Stomach (tissue), 4 donors: Measurements from ENCODE around the gene POLR2L.

Experiments
- POLR2A ChIP-seq, 4 donors: fragments of 450-650 bp; IDR thresholded peaks; one replicate each; pipeline ENCODE4 v1.6.1; 2016; ENCODE audit warnings: antibody characterized with exemption in 4 of 4, control low read depth in 2 of 4, mild to moderate bottlenecking in 1 of 4, moderate library complexity in 1 of 4
- TF ChIP-seq, protein P1 (sequence below), 7 experiments: fragments of 450-650 bp in 4 of 7; fragments of 200-600 bp in 3 of 7; sonication (generic) in 3 of 7; IDR thresholded peaks; one replicate each; pipeline ENCODE4 v1.5.1; 2016 to 2019; ENCODE audit warnings: antibody characterized with exemption in 7 of 7, control low read depth in 2 of 7, mild to moderate bottlenecking in 1 of 7

DNA sequence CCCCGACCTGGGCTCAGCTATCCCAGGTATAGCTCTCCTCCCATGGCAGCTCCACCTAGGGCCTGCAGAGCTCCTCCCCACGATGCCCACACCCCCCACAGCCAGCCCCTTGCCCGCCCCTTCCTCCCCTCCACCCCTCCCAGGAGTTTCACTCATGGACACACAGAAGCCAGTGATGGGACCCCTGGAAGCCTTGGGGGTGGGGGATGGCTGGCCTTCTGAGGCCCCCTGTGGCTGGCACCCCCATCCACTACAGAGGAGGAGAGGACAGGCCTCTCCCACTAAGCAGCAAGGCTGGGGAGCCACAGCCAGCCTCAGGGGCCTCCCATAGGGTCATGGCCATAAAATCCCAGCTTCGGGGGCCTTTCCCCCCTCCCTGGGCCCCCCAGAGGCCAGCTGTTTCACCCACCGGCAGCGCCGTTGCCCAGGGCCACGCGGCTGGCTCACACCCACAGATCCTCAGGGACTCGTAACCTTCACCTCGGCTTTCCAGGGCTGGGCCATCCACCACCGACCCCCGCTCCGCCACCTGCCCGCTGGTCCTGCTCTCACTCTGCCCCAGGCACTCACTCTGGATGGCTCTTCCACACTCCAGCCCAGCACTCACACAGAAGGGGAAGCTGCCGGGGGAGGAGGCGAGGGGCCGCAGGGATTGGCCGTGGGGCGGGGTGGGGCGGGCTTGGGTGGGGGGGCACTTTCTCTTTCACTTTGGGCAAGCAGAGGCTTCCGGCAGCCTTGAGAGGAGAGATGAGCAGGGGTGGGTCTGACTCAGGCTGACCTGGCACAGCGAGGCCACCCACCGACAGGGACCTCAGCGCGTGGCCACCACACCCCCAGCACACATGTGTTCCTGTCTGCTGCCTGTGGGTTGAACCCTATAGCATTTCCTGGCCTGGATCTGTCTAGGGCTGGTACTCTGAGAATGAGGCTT lies 46.4 kb downstream of the POLR2L start:
- TF ChIP-seq, protein P1, sequence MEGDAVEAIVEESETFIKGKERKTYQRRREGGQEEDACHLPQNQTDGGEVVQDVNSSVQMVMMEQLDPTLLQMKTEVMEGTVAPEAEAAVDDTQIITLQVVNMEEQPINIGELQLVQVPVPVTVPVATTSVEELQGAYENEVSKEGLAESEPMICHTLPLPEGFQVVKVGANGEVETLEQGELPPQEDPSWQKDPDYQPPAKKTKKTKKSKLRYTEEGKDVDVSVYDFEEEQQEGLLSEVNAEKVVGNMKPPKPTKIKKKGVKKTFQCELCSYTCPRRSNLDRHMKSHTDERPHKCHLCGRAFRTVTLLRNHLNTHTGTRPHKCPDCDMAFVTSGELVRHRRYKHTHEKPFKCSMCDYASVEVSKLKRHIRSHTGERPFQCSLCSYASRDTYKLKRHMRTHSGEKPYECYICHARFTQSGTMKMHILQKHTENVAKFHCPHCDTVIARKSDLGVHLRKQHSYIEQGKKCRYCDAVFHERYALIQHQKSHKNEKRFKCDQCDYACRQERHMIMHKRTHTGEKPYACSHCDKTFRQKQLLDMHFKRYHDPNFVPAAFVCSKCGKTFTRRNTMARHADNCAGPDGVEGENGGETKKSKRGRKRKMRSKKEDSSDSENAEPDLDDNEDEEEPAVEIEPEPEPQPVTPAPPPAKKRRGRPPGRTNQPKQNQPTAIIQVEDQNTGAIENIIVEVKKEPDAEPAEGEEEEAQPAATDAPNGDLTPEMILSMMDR (IDR thresholded peaks at IDR 0.05) = no peak
- TF ChIP-seq POLR2A (IDR thresholded peaks at IDR 0.05) = no peak
